HepG2 (cell line): ENCODE results near the gene DENND2D. TPM values are rescaled to one million over a fixed set of nuclear protein-coding genes. Genes with fewer than 3 reads are reported as not detected.

ENCODE experiments used
- ATAC-seq: fragments of 200-7000 bp; cut with Tn5 transposase; 3 replicates; pipeline ENCODE4 v1.9.1; 2020; ENCODE audit warnings: mild to moderate bottlenecking, moderate library complexity
- BruUV-seq: library from RNA; stranded (reverse); fragments of 400-500 nt; replicated peaks from 2 replicates; lab custom pipeline; 2021; lab: Mats Ljungman, UMichigan
- CTCF ChIA-PET: fragments of 300-600 bp; formaldehyde crosslinking; extraction: SDS; loops from one replicate; lab custom pipeline; 2021; ENCODE audit warnings: low total read pairs, inconsistent platforms, low intra/inter-chr PET ratio; lab: Yijun Ruan, JAX
- POLR2A ChIA-PET: fragments of 350-600 bp; sonication (Branson Sonifier 250); formaldehyde crosslinking; loops from one replicate; lab custom pipeline; 2020; ENCODE audit warnings: antibody characterized with exemption, inconsistent platforms; lab: Yijun Ruan, JAX
- DNase-seq: peaks from one replicate; pipeline ENCODE4 v3.0.0-alpha.2; 2015; ENCODE audit warnings: low spot score
- FAIRE-seq: peaks from 3 replicates; lab custom pipeline; 2011; peaks lifted over from hg19 to GRCh38; lab: Jason Lieb, UNC
- H2AFZ ChIP-seq: one replicate; pipeline ENCODE4 v1.6.1; 2011; ENCODE audit warnings: low read length, inconsistent platforms
- H3K27ac ChIP-seq: fragments of 300-600 bp; 3 replicates; pipeline ENCODE4 v1.8.0; 2011; ENCODE audit warnings: mixed run types, mild to moderate bottlenecking, mixed read lengths, low read length, inconsistent platforms; ENCODE audit not compliant: insufficient read depth; ENCODE audit errors: extremely low read length
- H3K27me3 ChIP-seq, 2 experiments: fragments of 200-600 bp in 1 of 2; 2 replicates in 1 of 2; 3 replicates in 1 of 2; pipeline versions ENCODE4 v1.6.0 to v1.8.0; 2011; ENCODE audit warnings: low read length in 2 of 2, mild to moderate bottlenecking in 2 of 2, moderate library complexity in 2 of 2, inconsistent platforms in 1 of 2; ENCODE audit not compliant: insufficient read depth in 2 of 2, control insufficient read depth in 1 of 2
- H3K36me3 ChIP-seq, 2 experiments: fragments of 200-600 bp in 1 of 2; replicated peaks in 1 of 2; 2 replicates in 1 of 2; 3 replicates in 1 of 2; pipeline versions ENCODE4 v1.5.1 to v1.8.0; 2011; ENCODE audit warnings: low read length in 2 of 2, inconsistent platforms in 1 of 2; ENCODE audit not compliant: insufficient read depth in 2 of 2, control insufficient read depth in 1 of 2
- H3K4me1 ChIP-seq: 2 replicates; pipeline ENCODE4 v1.5.1; 2012; ENCODE audit warnings: low read length, inconsistent platforms; ENCODE audit not compliant: insufficient read depth
- H3K4me2 ChIP-seq: 2 replicates; pipeline ENCODE4 v1.6.0; 2011; ENCODE audit warnings: low read depth, low read length, inconsistent platforms
- H3K4me3 ChIP-seq, 3 experiments: fragments of 200-600 bp in 1 of 3; sonication (generic), shearing (Covaris generic) in 1 of 3; replicated peaks in 1 of 3; 2 replicates each; pipeline ENCODE4 v1.5.1; 2011 to 2016; ENCODE audit warnings: low read length in 3 of 3, inconsistent platforms in 2 of 3, low read depth in 2 of 3, mild to moderate bottlenecking in 2 of 3, control low read depth in 1 of 3, mixed read lengths in 1 of 3; ENCODE audit not compliant: insufficient read depth in 1 of 3
- H3K79me2 ChIP-seq: one replicate; pipeline ENCODE4 v1.6.1; 2011; ENCODE audit warnings: low read length, inconsistent platforms; ENCODE audit not compliant: insufficient read depth
- H3K9ac ChIP-seq: 2 replicates; pipeline ENCODE4 v1.6.0; 2011; ENCODE audit warnings: mild to moderate bottlenecking, low read depth, low read length, inconsistent platforms; ENCODE audit not compliant: insufficient read depth
- H3K9me3 ChIP-seq: 2 replicates; pipeline ENCODE4 v1.5.1; 2012; ENCODE audit warnings: mild to moderate bottlenecking, low read length
- H4K20me1 ChIP-seq: 2 replicates; pipeline ENCODE4 v1.6.0; 2011; ENCODE audit warnings: inconsistent platforms, mild to moderate bottlenecking, low read length, moderate library complexity; ENCODE audit not compliant: insufficient read depth
- ARHGAP35 ChIP-seq: sonication (generic); formaldehyde crosslinking; IDR thresholded peaks from 2 replicates; pipeline ENCODE4 v1.9.0; 2022; ENCODE audit warnings: mild to moderate bottlenecking, inconsistent platforms, moderate library complexity, missing genetic modification reagents, borderline replicate concordance
- HOXA5 ChIP-seq: sonication (generic); formaldehyde crosslinking; IDR thresholded peaks from 2 replicates; pipeline ENCODE4 v1.4.0; 2020; ENCODE audit warnings: missing genetic modification reagents
- HOXA9 ChIP-seq: sonication (generic); formaldehyde crosslinking; IDR thresholded peaks from 2 replicates; pipeline ENCODE4 v1.8.1; 2022; ENCODE audit warnings: missing genetic modification reagents, mild to moderate bottlenecking, moderate library complexity, borderline replicate concordance
- MAFF ChIP-seq: IDR thresholded peaks from 2 replicates; pipeline ENCODE4 v1.6.1; 2011; ENCODE audit warnings: low read depth, low read length, improper control_type of control experiment
- PPARG ChIP-seq: conservative IDR thresholded peaks from 2 replicates; pipeline ENCODE4 v1.6.1; 2016; ENCODE audit warnings: missing biosample characterization, missing genetic modification reagents
- SIX4 ChIP-seq: sonication (generic); formaldehyde crosslinking; IDR thresholded peaks from 2 replicates; pipeline ENCODE4 v1.4.0; 2020; ENCODE audit warnings: missing genetic modification reagents
- SMC3 ChIP-seq: IDR thresholded peaks from 2 replicates; pipeline ENCODE4 v1.6.1; 2011; ENCODE audit warnings: low read length, improper control_type of control experiment
- SP4 ChIP-seq: sonication (generic); formaldehyde crosslinking; IDR thresholded peaks from 2 replicates; pipeline ENCODE4 v1.8.1; 2023; ENCODE audit warnings: mild to moderate bottlenecking, missing genetic modification reagents
- ZNF326 ChIP-seq: sonication (generic); formaldehyde crosslinking; IDR thresholded peaks from 2 replicates; pipeline ENCODE4 v1.4.0; 2020; ENCODE audit warnings: missing genetic modification reagents, borderline replicate concordance
- ZNF431 ChIP-seq: sonication (generic); formaldehyde crosslinking; IDR thresholded peaks from 2 replicates; pipeline ENCODE4 v1.9.0; 2022; ENCODE audit warnings: missing genetic modification reagents, low read depth, mild to moderate bottlenecking, borderline replicate concordance
- WGBS: methylation state at CpG from one replicate; pipeline ENCODE4 v1.1.6; 2017; ENCODE audit warnings: low lambda C conversion rate; 5-methylcytosine and 5-hydroxymethylcytosine counted together
- in situ Hi-C: cut with HindIII; loops from 2 replicates; pipeline ENCODE4 v1.10.0; 2017; ENCODE audit warnings: low pct_unique_long_range_greater_than_20kb; ENCODE audit not compliant: extremely low pct_ligation_motif_present
- intact Hi-C: fragments of 100-400 bp; cut with micrococcal nuclease; formaldehyde crosslinking; loops from one replicate; pipeline ENCODE4 v1.10.0; 2022; ENCODE audit not compliant: unreplicated experiment
- polyA plus RNA-seq, 8 experiments: library from polyadenylated mRNA; depleted of rRNA in 3 of 8; stranded (reverse) in 7 of 8; unstranded in 1 of 8; fragments of >200 nt; fragmentation: Illumina TruSeq in 4 of 8; extraction: Trizol in 4 of 8; gene quantifications; 2 replicates each; pipeline versions ENCODE4 v1.2.1 to v1.2.3, GENCODE V29; 2011 to 2016; ENCODE audit warnings: low read depth in 4 of 8, missing spikeins in 1 of 8, mixed read lengths in 1 of 8; ENCODE audit not compliant: insufficient read depth in 1 of 8
- total RNA-seq, 5 experiments: library from RNA; depleted of rRNA; stranded (reverse); fragments of >200 nt; fragmentation: Illumina TruSeq; extraction: Trizol; gene quantifications; 2 replicates each; pipeline ENCODE4 v1.2.3, GENCODE V29; 2016; ENCODE audit warnings: low read depth in 1 of 5
- TF ChIP-seq, protein P1 (sequence below): IDR thresholded peaks from 2 replicates; pipeline ENCODE4 v1.6.1; 2016; ENCODE audit warnings: mild to moderate bottlenecking
- TF ChIP-seq, protein P2 (sequence below): sonication (generic); formaldehyde crosslinking; IDR thresholded peaks from 2 replicates; pipeline ENCODE4 v1.8.1; 2023; ENCODE audit warnings: mild to moderate bottlenecking, missing genetic modification reagents
- TF ChIP-seq, protein P3 (sequence below): sonication (generic); formaldehyde crosslinking; IDR thresholded peaks from 2 replicates; pipeline ENCODE4 v1.4.0; 2020; ENCODE audit warnings: missing genetic modification reagents; ENCODE audit errors: not compliant biosample characterization
- TF ChIP-seq, protein P4 (sequence below): sonication (generic); formaldehyde crosslinking; IDR thresholded peaks from 2 replicates; pipeline ENCODE4 v1.4.0; 2020; ENCODE audit warnings: mild to moderate bottlenecking, missing genetic modification reagents, borderline replicate concordance

The DENND2D gene
- total and polyA plus RNA-seq, 2 of the 13 experiments (the other 11 are each of a cell fraction or from before 2014, with no cell fraction given): 0.04 TPM; not detected in 1

DNA sequence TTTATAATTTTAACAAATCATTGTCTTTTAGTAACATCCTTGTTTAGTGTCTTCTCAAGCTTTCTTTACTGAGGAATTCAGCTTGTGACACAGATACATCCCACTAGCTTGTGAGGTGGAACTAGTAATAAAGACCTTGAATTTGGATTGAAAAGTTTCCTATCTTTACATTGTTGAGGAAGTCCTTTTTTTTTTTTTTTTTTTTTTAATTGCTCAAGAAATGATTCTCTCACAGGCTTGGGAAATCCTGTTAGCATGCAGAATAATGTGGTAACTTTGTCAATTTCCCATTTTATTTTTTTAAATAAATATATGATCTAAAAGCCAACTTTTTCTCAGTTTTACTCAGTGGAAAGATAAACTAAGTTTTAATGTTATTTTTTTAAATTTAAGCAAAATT lies 15.8 kb downstream of the DENND2D start (continued):
- no peak for TF ChIP-seq PPARG

DNA sequence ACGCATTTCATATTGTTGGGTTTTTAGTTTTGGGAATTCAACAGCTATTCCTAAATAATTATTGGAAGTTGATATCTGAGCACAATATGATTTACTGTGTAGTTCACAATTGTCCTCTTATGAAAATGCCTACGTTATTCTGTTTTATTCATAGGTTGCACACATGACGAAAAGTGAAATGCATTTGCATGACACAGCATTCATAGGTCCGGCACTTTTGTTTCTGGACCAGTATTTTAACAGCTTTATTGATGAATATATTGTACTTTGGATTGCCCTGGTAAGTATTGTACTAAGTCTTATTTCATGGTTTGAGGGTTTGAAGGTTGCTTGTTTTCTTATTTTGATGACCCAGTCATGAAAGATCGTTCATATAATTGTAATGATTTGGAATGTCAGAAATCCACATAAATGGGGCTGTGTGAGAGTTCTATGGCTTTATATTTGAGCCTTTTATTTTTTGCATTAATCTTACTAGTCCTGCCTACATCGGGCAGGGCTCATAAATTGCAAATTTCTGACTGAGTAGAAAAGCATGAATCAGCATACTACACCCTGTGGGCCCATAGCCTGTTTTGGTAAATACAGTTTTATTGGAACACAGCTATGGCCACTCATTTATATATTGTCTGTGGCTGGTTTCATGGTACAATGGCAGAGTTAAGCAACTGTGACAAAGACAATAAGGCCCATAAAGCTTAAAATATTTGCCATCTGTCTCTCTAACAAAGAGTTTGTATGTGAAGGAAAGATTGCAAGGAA lies 17.0 kb downstream of the DENND2D start:
- Histone ChIP-seq H3K27me3 (no peaks in the 10 kb centered on the region), H3K36me3 (peaks cover 12 to 41% of the 10 kb centered on the region in 2 experiments), H3K27ac (no peak overlapping the region), H3K4me1 (no peaks in the 10 kb centered on the region), H4K20me1 (no peaks in the 10 kb centered on the region), H2AFZ (no peak overlapping the region), H3K9me3 (no peaks in the 10 kb centered on the region), H3K4me2 (no peak overlapping the region), H3K79me2 (no peaks in the 10 kb centered on the region), H3K4me3 (no peak overlapping the region), H3K9ac (no peak overlapping the region)
- POLR2A ChIA-PET: no interaction called here
- FAIRE-seq: no peak
- ATAC-seq: no peak
- WGBS: 92% methylated on average over 6 of the region's 6 CpGs
- CTCF ChIA-PET: no interaction called here
- in situ Hi-C loops (no loop called here), intact Hi-C loops (no loop called here)
- no TSS peak for BruUV-seq
- TF ChIP-seq HOXA5: no peak
- TF ChIP-seq ARHGAP35 (CRISPR knock-in tag): no peak
- no peak for TF ChIP-seq SMC3
- TF ChIP-seq, protein P1, sequence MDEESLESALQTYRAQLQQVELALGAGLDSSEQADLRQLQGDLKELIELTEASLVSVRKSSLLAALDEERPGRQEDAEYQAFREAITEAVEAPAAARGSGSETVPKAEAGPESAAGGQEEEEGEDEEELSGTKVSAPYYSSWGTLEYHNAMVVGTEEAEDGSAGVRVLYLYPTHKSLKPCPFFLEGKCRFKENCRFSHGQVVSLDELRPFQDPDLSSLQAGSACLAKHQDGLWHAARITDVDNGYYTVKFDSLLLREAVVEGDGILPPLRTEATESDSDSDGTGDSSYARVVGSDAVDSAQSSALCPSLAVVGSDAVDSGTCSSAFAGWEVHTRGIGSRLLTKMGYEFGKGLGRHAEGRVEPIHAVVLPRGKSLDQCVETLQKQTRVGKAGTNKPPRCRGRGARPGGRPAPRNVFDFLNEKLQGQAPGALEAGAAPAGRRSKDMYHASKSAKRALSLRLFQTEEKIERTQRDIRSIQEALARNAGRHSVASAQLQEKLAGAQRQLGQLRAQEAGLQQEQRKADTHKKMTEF: no peak
- TF ChIP-seq, protein P2, sequence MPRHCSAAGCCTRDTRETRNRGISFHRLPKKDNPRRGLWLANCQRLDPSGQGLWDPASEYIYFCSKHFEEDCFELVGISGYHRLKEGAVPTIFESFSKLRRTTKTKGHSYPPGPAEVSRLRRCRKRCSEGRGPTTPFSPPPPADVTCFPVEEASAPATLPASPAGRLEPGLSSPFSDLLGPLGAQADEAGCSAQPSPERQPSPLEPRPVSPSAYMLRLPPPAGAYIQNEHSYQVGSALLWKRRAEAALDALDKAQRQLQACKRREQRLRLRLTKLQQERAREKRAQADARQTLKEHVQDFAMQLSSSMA (CRISPR knock-in tag): no peak
- no peak for TF ChIP-seq SIX4
- TF ChIP-seq ZNF431 (CRISPR knock-in tag): no peak
- TF ChIP-seq HOXA9 (CRISPR knock-in tag): no peak
- no peak for TF ChIP-seq ZNF326 (CRISPR knock-in tag)
- TF ChIP-seq, protein P3, sequence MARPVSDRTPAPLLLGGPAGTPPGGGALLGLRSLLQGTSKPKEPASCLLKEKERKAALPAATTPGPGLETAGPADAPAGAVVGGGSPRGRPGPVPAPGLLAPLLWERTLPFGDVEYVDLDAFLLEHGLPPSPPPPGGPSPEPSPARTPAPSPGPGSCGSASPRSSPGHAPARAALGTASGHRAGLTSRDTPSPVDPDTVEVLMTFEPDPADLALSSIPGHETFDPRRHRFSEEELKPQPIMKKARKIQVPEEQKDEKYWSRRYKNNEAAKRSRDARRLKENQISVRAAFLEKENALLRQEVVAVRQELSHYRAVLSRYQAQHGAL: no peak
- no peak for TF ChIP-seq SP4
- TF ChIP-seq, protein P4, sequence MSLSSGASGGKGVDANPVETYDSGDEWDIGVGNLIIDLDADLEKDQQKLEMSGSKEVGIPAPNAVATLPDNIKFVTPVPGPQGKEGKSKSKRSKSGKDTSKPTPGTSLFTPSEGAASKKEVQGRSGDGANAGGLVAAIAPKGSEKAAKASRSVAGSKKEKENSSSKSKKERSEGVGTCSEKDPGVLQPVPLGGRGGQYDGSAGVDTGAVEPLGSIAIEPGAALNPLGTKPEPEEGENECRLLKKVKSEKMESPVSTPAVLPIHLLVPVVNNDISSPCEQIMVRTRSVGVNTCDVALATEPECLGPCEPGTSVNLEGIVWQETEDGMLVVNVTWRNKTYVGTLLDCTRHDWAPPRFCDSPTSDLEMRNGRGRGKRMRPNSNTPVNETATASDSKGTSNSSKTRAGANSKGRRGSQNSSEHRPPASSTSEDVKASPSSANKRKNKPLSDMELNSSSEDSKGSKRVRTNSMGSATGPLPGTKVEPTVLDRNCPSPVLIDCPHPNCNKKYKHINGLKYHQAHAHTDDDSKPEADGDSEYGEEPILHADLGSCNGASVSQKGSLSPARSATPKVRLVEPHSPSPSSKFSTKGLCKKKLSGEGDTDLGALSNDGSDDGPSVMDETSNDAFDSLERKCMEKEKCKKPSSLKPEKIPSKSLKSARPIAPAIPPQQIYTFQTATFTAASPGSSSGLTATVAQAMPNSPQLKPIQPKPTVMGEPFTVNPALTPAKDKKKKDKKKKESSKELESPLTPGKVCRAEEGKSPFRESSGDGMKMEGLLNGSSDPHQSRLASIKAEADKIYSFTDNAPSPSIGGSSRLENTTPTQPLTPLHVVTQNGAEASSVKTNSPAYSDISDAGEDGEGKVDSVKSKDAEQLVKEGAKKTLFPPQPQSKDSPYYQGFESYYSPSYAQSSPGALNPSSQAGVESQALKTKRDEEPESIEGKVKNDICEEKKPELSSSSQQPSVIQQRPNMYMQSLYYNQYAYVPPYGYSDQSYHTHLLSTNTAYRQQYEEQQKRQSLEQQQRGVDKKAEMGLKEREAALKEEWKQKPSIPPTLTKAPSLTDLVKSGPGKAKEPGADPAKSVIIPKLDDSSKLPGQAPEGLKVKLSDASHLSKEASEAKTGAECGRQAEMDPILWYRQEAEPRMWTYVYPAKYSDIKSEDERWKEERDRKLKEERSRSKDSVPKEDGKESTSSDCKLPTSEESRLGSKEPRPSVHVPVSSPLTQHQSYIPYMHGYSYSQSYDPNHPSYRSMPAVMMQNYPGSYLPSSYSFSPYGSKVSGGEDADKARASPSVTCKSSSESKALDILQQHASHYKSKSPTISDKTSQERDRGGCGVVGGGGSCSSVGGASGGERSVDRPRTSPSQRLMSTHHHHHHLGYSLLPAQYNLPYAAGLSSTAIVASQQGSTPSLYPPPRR: no peak
- no peak for TF ChIP-seq MAFF
- DNase-seq: no peak
